HL-60 (cell line): ENCODE results near the gene NFAT5.

Source experiments
- POLR2AphosphoS5 ChIP-seq: IDR thresholded peaks from 2 replicates; pipeline ENCODE4 v1.6.1; 2012; ENCODE audit warnings: low read depth
- TF ChIP-seq, protein P1 (sequence below): IDR thresholded peaks from one replicate; pipeline ENCODE4 v1.5.1; 2011; ENCODE audit warnings: low read length, control low read depth, inconsistent platforms; ENCODE audit not compliant: insufficient read depth

DNA sequence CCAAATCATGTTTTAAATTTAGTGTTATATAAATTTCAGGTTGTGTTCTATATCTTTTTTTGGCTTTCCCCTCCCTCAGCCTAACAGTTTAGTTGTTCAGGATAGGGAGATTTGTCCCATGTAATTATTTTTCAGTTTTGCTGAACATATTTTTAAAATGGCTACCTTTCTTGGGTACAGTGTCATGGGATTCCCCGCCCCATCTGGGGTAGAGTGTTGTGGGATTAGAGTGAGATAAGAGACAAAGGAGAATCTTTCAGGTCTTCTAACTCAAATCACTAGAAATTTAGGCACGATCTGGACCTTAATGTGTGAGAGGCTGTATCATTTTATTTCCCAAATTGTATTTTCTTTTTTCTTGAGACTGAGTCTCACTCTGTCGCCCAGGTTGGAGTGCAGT, 24.8 kb downstream of the NFAT5 start:
- TF ChIP-seq, protein P1, sequence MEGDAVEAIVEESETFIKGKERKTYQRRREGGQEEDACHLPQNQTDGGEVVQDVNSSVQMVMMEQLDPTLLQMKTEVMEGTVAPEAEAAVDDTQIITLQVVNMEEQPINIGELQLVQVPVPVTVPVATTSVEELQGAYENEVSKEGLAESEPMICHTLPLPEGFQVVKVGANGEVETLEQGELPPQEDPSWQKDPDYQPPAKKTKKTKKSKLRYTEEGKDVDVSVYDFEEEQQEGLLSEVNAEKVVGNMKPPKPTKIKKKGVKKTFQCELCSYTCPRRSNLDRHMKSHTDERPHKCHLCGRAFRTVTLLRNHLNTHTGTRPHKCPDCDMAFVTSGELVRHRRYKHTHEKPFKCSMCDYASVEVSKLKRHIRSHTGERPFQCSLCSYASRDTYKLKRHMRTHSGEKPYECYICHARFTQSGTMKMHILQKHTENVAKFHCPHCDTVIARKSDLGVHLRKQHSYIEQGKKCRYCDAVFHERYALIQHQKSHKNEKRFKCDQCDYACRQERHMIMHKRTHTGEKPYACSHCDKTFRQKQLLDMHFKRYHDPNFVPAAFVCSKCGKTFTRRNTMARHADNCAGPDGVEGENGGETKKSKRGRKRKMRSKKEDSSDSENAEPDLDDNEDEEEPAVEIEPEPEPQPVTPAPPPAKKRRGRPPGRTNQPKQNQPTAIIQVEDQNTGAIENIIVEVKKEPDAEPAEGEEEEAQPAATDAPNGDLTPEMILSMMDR: no peak
- no peak for TF ChIP-seq POLR2AphosphoS5
